HG03039 (cell line): Measurements from ENCODE around the gene PLEKHH3.
A peak's percentile ranks its signal among the peaks of the same experiment; 100 is the strongest.

Experiments used
- ATAC-seq: cut with Tn5 transposase; IDR thresholded peaks from one replicate; pipeline ENCODE4 v1.9.1; 2021; ENCODE audit warnings: mild to moderate bottlenecking, moderate library complexity; ENCODE audit not compliant: unreplicated experiment

The PLEKHH3 gene

GRCh38 chr17:42676424-42677011 lies at the start of gene PLEKHH3:
Gene PLEKHH3 (minus strand): TSS chr17:42676994. CDS start chr17:42676563, 431 bp downstream.
- ATAC-seq = no peak

GRCh38 chr17:42725143-42725542 lies 48.3 kb upstream of the PLEKHH3 start:
- no peak for ATAC-seq

GRCh38 chr17:42723636-42724035 lies 46.8 kb upstream of the PLEKHH3 start:
- no peak for ATAC-seq

- ATAC-seq = no peak
Observed at GRCh38 chr17:42720996-42721583, 44.3 kb upstream of the PLEKHH3 start.

- ATAC-seq = no peak
Observed at GRCh38 chr17:42709561-42709960, 32.8 kb upstream of the PLEKHH3 start.

GRCh38 chr17:42708588-42708987 lies 31.8 kb upstream of the PLEKHH3 start:
- ATAC-seq = no peak

- no peak for ATAC-seq
Observed at GRCh38 chr17:42706732-42707131, 29.9 kb upstream of the PLEKHH3 start.

GRCh38 chr17:42704837-42705494 lies 28.2 kb upstream of the PLEKHH3 start:
- peak; percentile 69 for ATAC-seq

GRCh38 chr17:42704490-42704836 lies 27.7 kb upstream of the PLEKHH3 start:
- ATAC-seq = no peak

- ATAC-seq = no peak
Observed at GRCh38 chr17:42702446-42702845, 25.7 kb upstream of the PLEKHH3 start.

- ATAC-seq = no peak
Observed at GRCh38 chr17:42700586-42701289, 23.9 kb upstream of the PLEKHH3 start.

GRCh38 chr17:42699415-42699740 lies 22.6 kb upstream of the PLEKHH3 start:
- no peak for ATAC-seq

GRCh38 chr17:42698736-42699414 lies 22.1 kb upstream of the PLEKHH3 start:
- no peak for ATAC-seq

- no peak for ATAC-seq
Observed at GRCh38 chr17:42697108-42697811, 20.5 kb upstream of the PLEKHH3 start.

GRCh38 chr17:42695500-42695899 lies 18.7 kb upstream of the PLEKHH3 start:
- no peak for ATAC-seq

- no peak for ATAC-seq
Observed at GRCh38 chr17:42694524-42694923, 17.7 kb upstream of the PLEKHH3 start.

GRCh38 chr17:42692489-42692888 lies 15.7 kb upstream of the PLEKHH3 start:
- no peak for ATAC-seq

GRCh38 chr17:42691021-42691545 lies 14.3 kb upstream of the PLEKHH3 start:
- ATAC-seq = no peak

GRCh38 chr17:42690596-42690995 lies 13.8 kb upstream of the PLEKHH3 start:
- no peak for ATAC-seq

- no peak for ATAC-seq
Observed at GRCh38 chr17:42687707-42688320, 11.0 kb upstream of the PLEKHH3 start.
